ENCODE data around the gene SNTG2.

DNA sequence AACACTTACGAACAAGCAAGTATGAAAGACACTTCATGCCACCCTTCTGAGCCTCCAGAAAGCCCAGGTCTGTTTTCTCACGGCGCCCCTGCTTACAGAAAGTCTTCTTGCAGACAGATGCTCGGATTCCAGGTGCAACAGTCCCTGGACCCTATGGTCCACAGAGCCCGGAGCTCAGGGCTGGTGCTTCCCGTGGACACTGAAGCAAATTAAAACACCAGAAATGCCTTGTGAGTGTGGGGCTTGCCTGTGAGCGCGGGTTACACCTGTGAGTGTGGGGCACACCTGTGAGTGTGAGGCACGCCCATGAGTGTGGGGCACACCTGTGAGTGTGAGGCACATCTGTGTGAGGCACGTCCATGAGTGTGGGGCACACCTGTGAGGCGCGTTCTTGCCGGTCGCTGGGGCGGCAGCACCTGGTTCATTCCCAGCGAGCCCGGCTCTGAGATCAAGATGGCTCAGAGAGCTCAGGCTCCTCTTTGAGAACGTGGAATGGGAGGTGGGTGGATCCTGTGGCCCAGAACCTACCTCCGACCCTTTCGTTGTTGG, 257.4 kb downstream of the SNTG2 start:
- TF ChIP-seq, protein P1, sequence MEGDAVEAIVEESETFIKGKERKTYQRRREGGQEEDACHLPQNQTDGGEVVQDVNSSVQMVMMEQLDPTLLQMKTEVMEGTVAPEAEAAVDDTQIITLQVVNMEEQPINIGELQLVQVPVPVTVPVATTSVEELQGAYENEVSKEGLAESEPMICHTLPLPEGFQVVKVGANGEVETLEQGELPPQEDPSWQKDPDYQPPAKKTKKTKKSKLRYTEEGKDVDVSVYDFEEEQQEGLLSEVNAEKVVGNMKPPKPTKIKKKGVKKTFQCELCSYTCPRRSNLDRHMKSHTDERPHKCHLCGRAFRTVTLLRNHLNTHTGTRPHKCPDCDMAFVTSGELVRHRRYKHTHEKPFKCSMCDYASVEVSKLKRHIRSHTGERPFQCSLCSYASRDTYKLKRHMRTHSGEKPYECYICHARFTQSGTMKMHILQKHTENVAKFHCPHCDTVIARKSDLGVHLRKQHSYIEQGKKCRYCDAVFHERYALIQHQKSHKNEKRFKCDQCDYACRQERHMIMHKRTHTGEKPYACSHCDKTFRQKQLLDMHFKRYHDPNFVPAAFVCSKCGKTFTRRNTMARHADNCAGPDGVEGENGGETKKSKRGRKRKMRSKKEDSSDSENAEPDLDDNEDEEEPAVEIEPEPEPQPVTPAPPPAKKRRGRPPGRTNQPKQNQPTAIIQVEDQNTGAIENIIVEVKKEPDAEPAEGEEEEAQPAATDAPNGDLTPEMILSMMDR (conservative IDR thresholded peaks at IDR 0.05; ENCODE audit: low read length): no peak
- TF ChIP-seq EZH2phosphoT487 (IDR thresholded peaks at IDR 0.05; ENCODE audit: borderline replicate concordance, low read depth, low read length): no peak
